ENCODE measurements around the gene DMBX1.

DMBX1 gene

GRCh38 chr1:46484783-46485490 lies 4.7 kb upstream of the DMBX1 start:
- no peak for DNase-seq

- DNase-seq: no peak
Measured at GRCh38 chr1:46485564-46486431, 3.8 kb upstream of the DMBX1 start.

- no peak for DNase-seq
Measured at GRCh38 chr1:46486432-46487015, 3.1 kb upstream of the DMBX1 start.

- no peak for DNase-seq
Measured at GRCh38 chr1:46487818-46488218, 1.8 kb upstream of the DMBX1 start.

- no peak for DNase-seq
Measured at GRCh38 chr1:46488343-46489168, 1.1 kb upstream of the DMBX1 start.

GRCh38 chr1:46489169-46489637 lies 433 bp upstream of the DMBX1 start:
- no peak for DNase-seq

- DNase-seq: no peak
Measured at GRCh38 chr1:46490406-46490655, 695 bp downstream of the DMBX1 start.

- no peak for DNase-seq
Measured at GRCh38 chr1:46490656-46491442, 1.2 kb downstream of the DMBX1 start.

- DNase-seq: no peak
Measured at GRCh38 chr1:46491443-46492268, 2.0 kb downstream of the DMBX1 start.

GRCh38 chr1:46492269-46492853 lies 2.7 kb downstream of the DMBX1 start:
- no peak for DNase-seq

- no peak for DNase-seq
Measured at GRCh38 chr1:46492871-46493270, 3.2 kb downstream of the DMBX1 start.

GRCh38 chr1:46493316-46494032 lies 3.8 kb downstream of the DMBX1 start:
- no peak for DNase-seq

- no peak for DNase-seq
Measured at GRCh38 chr1:46494910-46495309, 5.3 kb downstream of the DMBX1 start.

GRCh38 chr1:46495778-46496177 lies 6.1 kb downstream of the DMBX1 start:
- no peak for DNase-seq

- DNase-seq: no peak
Measured at GRCh38 chr1:46496505-46496904, 6.9 kb downstream of the DMBX1 start.

- no peak for DNase-seq
Measured at GRCh38 chr1:46497020-46497419, 7.4 kb downstream of the DMBX1 start.

- DNase-seq: no peak
Measured at GRCh38 chr1:46497665-46498064, 8.0 kb downstream of the DMBX1 start.

- DNase-seq: no peak
Measured at GRCh38 chr1:46501528-46501927, 11.9 kb downstream of the DMBX1 start.

- no peak for DNase-seq
Measured at GRCh38 chr1:46503421-46503820, 13.8 kb downstream of the DMBX1 start.

GRCh38 chr1:46506470-46507219 lies 17.0 kb downstream of the DMBX1 start:
- DNase-seq: no peak
